Measurements from ENCODE around the gene DTD1. TPM values are rescaled to one million over a fixed set of nuclear protein-coding genes. Genes with fewer than 3 reads are reported as not detected.

The DTD1 gene
- total RNA-seq, 1 donor from 2014 or later: 38.1 TPM

DNA sequence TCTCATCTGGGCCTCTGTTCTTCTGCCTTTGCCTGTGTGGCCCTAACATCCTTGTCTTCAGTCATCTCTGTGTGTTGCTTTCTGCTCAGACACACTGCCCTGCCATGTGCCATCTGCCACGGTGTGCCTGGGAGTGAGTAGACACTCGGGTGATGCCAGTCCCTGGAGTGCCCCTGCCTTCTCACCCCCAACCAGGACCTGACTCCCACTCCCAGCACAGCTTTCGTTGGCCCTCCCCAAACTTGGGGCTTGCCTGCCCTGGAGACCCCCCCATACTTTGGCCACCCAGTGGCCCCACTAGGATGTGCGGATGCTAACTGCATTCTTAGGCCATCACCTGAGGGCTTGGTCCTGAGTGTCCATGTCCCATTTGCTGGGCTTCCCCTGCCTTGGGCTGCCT lies 149.3 kb downstream of the DTD1 start:
- Histone ChIP-seq H3K27me3 (ENCODE audit: insufficient read depth, low read length) (no peaks in the 10 kb centered on the region), H3K4me2 (ENCODE audit: low read length) (no peak overlapping the region), H3K27ac (ENCODE audit: low read depth, low read length) (no peak overlapping the region), H3K9ac (ENCODE audit: low read length) (no peak overlapping the region), H3K79me2 (ENCODE audit: insufficient read depth, low read length) (no peaks in the 10 kb centered on the region), H3K4me3 (ENCODE audit: insufficient read depth, low read depth, low read length) (no peak overlapping the region), H3K36me3 (ENCODE audit: insufficient read depth, low read length) (no peaks in the 10 kb centered on the region), H2AFZ (ENCODE audit: low read depth, low read length) (no peak overlapping the region), H3K9me3 (ENCODE audit: insufficient read depth, low read depth, low read length) (no peaks in the 10 kb centered on the region), H3K4me1 (ENCODE audit: insufficient read depth, low read length) (peaks cover 11% of the 10 kb centered on the region), H4K20me1 (ENCODE audit: insufficient read depth, low read length) (no peaks in the 10 kb centered on the region)
- DNase-seq (ENCODE audit: low read depth) (no peak), FAIRE-seq (no peak)
- peaks cover 4% of the 10 kb centered on the region for H3K36me3 Mint-ChIP-seq (ENCODE audit: low read depth, unreplicated experiment)
- no peaks in the 10 kb centered on the region for H3K27me3 Mint-ChIP-seq (ENCODE audit: low read depth, unreplicated experiment)
- no peak for TF ChIP-seq EZH2 (IDR thresholded peaks at IDR 0.05; ENCODE audit: insufficient read depth, low read length)
- TF ChIP-seq, protein P1, sequence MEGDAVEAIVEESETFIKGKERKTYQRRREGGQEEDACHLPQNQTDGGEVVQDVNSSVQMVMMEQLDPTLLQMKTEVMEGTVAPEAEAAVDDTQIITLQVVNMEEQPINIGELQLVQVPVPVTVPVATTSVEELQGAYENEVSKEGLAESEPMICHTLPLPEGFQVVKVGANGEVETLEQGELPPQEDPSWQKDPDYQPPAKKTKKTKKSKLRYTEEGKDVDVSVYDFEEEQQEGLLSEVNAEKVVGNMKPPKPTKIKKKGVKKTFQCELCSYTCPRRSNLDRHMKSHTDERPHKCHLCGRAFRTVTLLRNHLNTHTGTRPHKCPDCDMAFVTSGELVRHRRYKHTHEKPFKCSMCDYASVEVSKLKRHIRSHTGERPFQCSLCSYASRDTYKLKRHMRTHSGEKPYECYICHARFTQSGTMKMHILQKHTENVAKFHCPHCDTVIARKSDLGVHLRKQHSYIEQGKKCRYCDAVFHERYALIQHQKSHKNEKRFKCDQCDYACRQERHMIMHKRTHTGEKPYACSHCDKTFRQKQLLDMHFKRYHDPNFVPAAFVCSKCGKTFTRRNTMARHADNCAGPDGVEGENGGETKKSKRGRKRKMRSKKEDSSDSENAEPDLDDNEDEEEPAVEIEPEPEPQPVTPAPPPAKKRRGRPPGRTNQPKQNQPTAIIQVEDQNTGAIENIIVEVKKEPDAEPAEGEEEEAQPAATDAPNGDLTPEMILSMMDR (IDR thresholded peaks at IDR 0.05; ENCODE audit: insufficient read depth, low read depth, low read length): no peak
- H3K9me3 Mint-ChIP-seq (ENCODE audit: unreplicated experiment): peaks cover 2% of the 10 kb centered on the region
- peaks cover 8% of the 10 kb centered on the region for H3K4me1 Mint-ChIP-seq (ENCODE audit: low read depth, unreplicated experiment)
- no peak overlapping the region for H3K27ac Mint-ChIP-seq (ENCODE audit: unreplicated experiment)
- H3K4me3 Mint-ChIP-seq (ENCODE audit: unreplicated experiment): no peak overlapping the region

DNA sequence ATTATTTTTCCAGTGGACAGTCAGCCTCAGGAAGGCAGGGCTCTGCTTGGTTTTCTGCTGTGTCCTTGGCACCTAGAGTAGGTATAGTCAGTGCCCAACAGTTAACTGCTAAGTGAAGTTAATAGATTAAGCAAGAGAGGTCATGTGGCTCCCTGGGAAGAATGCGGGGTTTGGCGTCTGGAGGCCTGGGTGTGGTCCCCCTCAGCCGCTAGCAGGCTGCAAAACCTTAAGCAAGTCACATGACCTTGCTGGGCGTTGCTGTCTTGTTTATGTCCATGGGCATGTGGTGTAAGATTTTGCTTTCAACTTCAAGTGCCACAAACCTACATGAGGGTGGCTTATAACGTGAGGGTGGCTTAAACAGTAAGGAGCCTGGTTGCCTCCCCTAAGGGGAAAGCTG lies 150.2 kb downstream of the DTD1 start:
- no peak overlapping the region for H3K27ac Mint-ChIP-seq (ENCODE audit: unreplicated experiment)
- no peak for TF ChIP-seq EZH2 (IDR thresholded peaks at IDR 0.05; ENCODE audit: insufficient read depth, low read length)
- TF ChIP-seq, protein P1 (IDR thresholded peaks at IDR 0.05; ENCODE audit: insufficient read depth, low read depth, low read length): no peak
- FAIRE-seq: no peak
- H3K4me1 ChIP-seq (ENCODE audit: insufficient read depth, low read length): peaks cover 11% of the 10 kb centered on the region
- no peaks in the 10 kb centered on the region for H3K79me2 ChIP-seq (ENCODE audit: insufficient read depth, low read length)
- no peaks in the 10 kb centered on the region for H3K36me3 ChIP-seq (ENCODE audit: insufficient read depth, low read length)
- no peak overlapping the region for H2AFZ ChIP-seq (ENCODE audit: low read depth, low read length)
- H3K4me3 Mint-ChIP-seq (ENCODE audit: unreplicated experiment): no peak overlapping the region
- no peak overlapping the region for H3K9ac ChIP-seq (ENCODE audit: low read length)
- no peak overlapping the region for H3K4me2 ChIP-seq (ENCODE audit: low read length)
- no peak overlapping the region for H3K27ac ChIP-seq (ENCODE audit: low read depth, low read length)
- peaks cover 4% of the 10 kb centered on the region for H3K36me3 Mint-ChIP-seq (ENCODE audit: low read depth, unreplicated experiment)
- no peaks in the 10 kb centered on the region for H3K9me3 ChIP-seq (ENCODE audit: insufficient read depth, low read depth, low read length)
- no peak for DNase-seq (ENCODE audit: low read depth)
- H4K20me1 ChIP-seq (ENCODE audit: insufficient read depth, low read length): no peaks in the 10 kb centered on the region
- H3K27me3 Mint-ChIP-seq (ENCODE audit: low read depth, unreplicated experiment): no peaks in the 10 kb centered on the region
- H3K4me1 Mint-ChIP-seq (ENCODE audit: low read depth, unreplicated experiment): peaks cover 12% of the 10 kb centered on the region
- peaks cover 2% of the 10 kb centered on the region for H3K9me3 Mint-ChIP-seq (ENCODE audit: unreplicated experiment)
- no peaks in the 10 kb centered on the region for H3K27me3 ChIP-seq (ENCODE audit: insufficient read depth, low read length)
- no peak overlapping the region for H3K4me3 ChIP-seq (ENCODE audit: insufficient read depth, low read depth, low read length)

DNA sequence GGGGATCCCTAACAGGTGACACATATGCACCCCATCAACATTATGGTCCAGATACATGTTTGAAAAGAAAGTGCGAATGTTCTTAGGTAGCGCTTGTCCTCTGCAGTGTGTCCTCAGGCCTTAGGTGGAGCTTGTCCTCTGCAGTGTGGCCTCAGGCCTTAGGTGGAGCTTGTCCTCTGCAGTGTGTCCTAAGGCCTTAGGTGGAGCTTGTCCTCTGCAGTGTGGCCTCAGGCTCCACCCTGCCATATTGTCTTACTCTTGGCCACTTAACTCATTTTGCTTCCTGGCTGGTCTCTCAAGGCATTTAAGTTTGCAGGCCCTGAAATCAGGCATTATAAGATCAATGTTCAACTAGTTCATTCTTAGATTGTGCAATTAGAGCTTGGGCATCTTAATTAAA lies 151.0 kb downstream of the DTD1 start:
- no peak overlapping the region for H3K4me3 ChIP-seq (ENCODE audit: insufficient read depth, low read depth, low read length)
- Mint-ChIP-seq H3K9me3 (ENCODE audit: unreplicated experiment) (peaks cover 2% of the 10 kb centered on the region), H3K36me3 (ENCODE audit: low read depth, unreplicated experiment) (peaks cover 4% of the 10 kb centered on the region), H3K4me3 (ENCODE audit: unreplicated experiment) (no peak overlapping the region), H3K27me3 (ENCODE audit: low read depth, unreplicated experiment) (no peaks in the 10 kb centered on the region), H3K27ac (ENCODE audit: unreplicated experiment) (no peak overlapping the region), H3K4me1 (ENCODE audit: low read depth, unreplicated experiment) (peaks cover 12% of the 10 kb centered on the region)
- TF ChIP-seq, protein P1 (IDR thresholded peaks at IDR 0.05; ENCODE audit: insufficient read depth, low read depth, low read length): no peak
- TF ChIP-seq EZH2 (IDR thresholded peaks at IDR 0.05; ENCODE audit: insufficient read depth, low read length): no peak
- no peaks in the 10 kb centered on the region for H3K36me3 ChIP-seq (ENCODE audit: insufficient read depth, low read length)
- no peak overlapping the region for H3K27ac ChIP-seq (ENCODE audit: low read depth, low read length)
- no peaks in the 10 kb centered on the region for H3K79me2 ChIP-seq (ENCODE audit: insufficient read depth, low read length)
- no peaks in the 10 kb centered on the region for H3K27me3 ChIP-seq (ENCODE audit: insufficient read depth, low read length)
- no peak for DNase-seq (ENCODE audit: low read depth)
- H3K4me2 ChIP-seq (ENCODE audit: low read length): no peak overlapping the region
- peaks cover 11% of the 10 kb centered on the region for H3K4me1 ChIP-seq (ENCODE audit: insufficient read depth, low read length)
- no peaks in the 10 kb centered on the region for H4K20me1 ChIP-seq (ENCODE audit: insufficient read depth, low read length)
- FAIRE-seq: no peak
- H3K9me3 ChIP-seq (ENCODE audit: insufficient read depth, low read depth, low read length): no peaks in the 10 kb centered on the region
- H3K9ac ChIP-seq (ENCODE audit: low read length): no peak overlapping the region
- H2AFZ ChIP-seq (ENCODE audit: low read depth, low read length): no peak overlapping the region

Measured in astrocyte (in vitro differentiated cells and primary cell).